Endothelial cell of umbilical vein (primary cell): ENCODE data around the gene AUTS2. TPM values are rescaled to one million over a fixed set of nuclear protein-coding genes. Genes with fewer than 3 reads are reported as not detected.

Experiments used
- BruUV-seq: library from RNA; stranded (reverse); fragments of 400-500 nt; replicated peaks from 2 replicates; lab custom pipeline; 2021; lab: Mats Ljungman, UMichigan
- CTCF ChIA-PET: fragments of 300-600, 350-600 bp; sonication (Branson Sonifier 250); formaldehyde crosslinking; loops from one replicate; lab custom pipeline; 2021; ENCODE audit warnings: antibody characterized with exemption, inconsistent platforms; lab: Charles Lee
- POLR2A ChIA-PET: fragments of 300-600, 350-600 bp; sonication (Branson Sonifier 250); formaldehyde crosslinking; loops from one replicate; lab custom pipeline; 2021; ENCODE audit warnings: antibody characterized with exemption, inconsistent platforms; lab: Charles Lee
- DNase-seq: peaks from one replicate; pipeline ENCODE4 v3.0.0-alpha.2; 2011; ENCODE audit warnings: low read depth, low spot score
- FAIRE-seq: peaks from 2 replicates; lab custom pipeline; 2011; peaks lifted over from hg19 to GRCh38; lab: Jason Lieb, UNC
- H2AFZ ChIP-seq: 2 replicates; pipeline ENCODE4 v1.6.0; 2012; ENCODE audit warnings: low read depth, low read length, control low read depth, inconsistent platforms
- H3K27ac ChIP-seq: 2 replicates; pipeline ENCODE4 v1.5.1; 2011; ENCODE audit warnings: low read depth, mild to moderate bottlenecking, control low read depth, low read length, moderate library complexity; ENCODE audit not compliant: insufficient read depth
- H3K27me3 ChIP-seq, 2 experiments: 2 replicates each; pipeline versions ENCODE4 v1.6.0 to v1.6.1; 2011; ENCODE audit warnings: low read length in 2 of 2, mixed read lengths in 1 of 2; ENCODE audit not compliant: control insufficient read depth in 2 of 2, insufficient read depth in 2 of 2
- H3K36me3 ChIP-seq, 2 experiments: 2 replicates in 1 of 2; 3 replicates in 1 of 2; pipeline ENCODE4 v1.5.1; 2011; ENCODE audit warnings: low read length in 2 of 2, mild to moderate bottlenecking in 1 of 2, moderate library complexity in 1 of 2; ENCODE audit not compliant: control insufficient read depth in 2 of 2, insufficient read depth in 2 of 2; ENCODE audit errors: extremely low read depth in 1 of 2
- H3K4me1 ChIP-seq: 3 replicates; pipeline ENCODE4 v1.5.1; 2011; ENCODE audit warnings: mild to moderate bottlenecking, low read length; ENCODE audit not compliant: control insufficient read depth, insufficient read depth; ENCODE audit errors: extremely low read depth
- H3K4me2 ChIP-seq: 2 replicates; pipeline ENCODE4 v1.6.1; 2011; ENCODE audit warnings: low read length, control low read depth, mixed read lengths; ENCODE audit not compliant: insufficient read depth
- H3K4me3 ChIP-seq, 3 experiments: fragments of 200-600 bp in 1 of 3; sonication (generic), shearing (Covaris generic) in 1 of 3; replicated peaks in 1 of 3; 2 replicates each; pipeline ENCODE4 v1.5.1; 2011 to 2016; ENCODE audit warnings: control low read depth in 3 of 3, low read length in 3 of 3, mild to moderate bottlenecking in 2 of 3, inconsistent platforms in 1 of 3, low read depth in 1 of 3, moderate library complexity in 1 of 3; ENCODE audit not compliant: insufficient read depth in 1 of 3
- H3K79me2 ChIP-seq: 2 replicates; pipeline ENCODE4 v1.6.0; 2012; ENCODE audit warnings: low read length, inconsistent platforms; ENCODE audit not compliant: control insufficient read depth, insufficient read depth
- H3K9ac ChIP-seq: replicated peaks from 2 replicates; pipeline ENCODE3; 2011; ENCODE audit warnings: low read length, control low read depth; ENCODE audit not compliant: insufficient read depth; ENCODE audit errors: extremely low read depth
- H3K9me1 ChIP-seq: replicated peaks from 3 replicates; pipeline ENCODE4 v1.6.0; 2011; ENCODE audit warnings: mild to moderate bottlenecking, low read length; ENCODE audit not compliant: control insufficient read depth, insufficient read depth; ENCODE audit errors: extremely low read depth
- H3K9me3 ChIP-seq: replicated peaks from 2 replicates; pipeline ENCODE4 v1.5.1; 2012; ENCODE audit warnings: low read length, inconsistent platforms; ENCODE audit not compliant: control insufficient read depth, insufficient read depth
- H4K20me1 ChIP-seq: replicated peaks from 2 replicates; pipeline ENCODE3; 2011; ENCODE audit warnings: mild to moderate bottlenecking, low read length; ENCODE audit not compliant: control insufficient read depth, insufficient read depth; ENCODE audit errors: extremely low read depth
- EZH2 ChIP-seq: IDR thresholded peaks from 2 replicates; pipeline ENCODE4 v1.6.1; 2012; ENCODE audit warnings: borderline replicate concordance, low read depth, mild to moderate bottlenecking, moderate library complexity, low read length, inconsistent platforms; ENCODE audit not compliant: severe bottlenecking
- FOS ChIP-seq: IDR thresholded peaks from 2 replicates; pipeline ENCODE4 v1.6.1; 2011; ENCODE audit warnings: mild to moderate bottlenecking, low read length, moderate library complexity, borderline replicate concordance; ENCODE audit not compliant: insufficient read depth
- GATA2 ChIP-seq: IDR thresholded peaks from 2 replicates; pipeline ENCODE4 v1.7.0; 2011; ENCODE audit warnings: low read depth, mild to moderate bottlenecking, moderate library complexity, mixed read lengths, low read length; ENCODE audit not compliant: insufficient read length, insufficient read depth
- JUN ChIP-seq: IDR thresholded peaks from 2 replicates; pipeline ENCODE4 v1.6.1; 2011; ENCODE audit warnings: borderline replicate concordance, low read depth; ENCODE audit not compliant: insufficient read length, insufficient read depth
- MYC ChIP-seq: IDR thresholded peaks from one replicate; pipeline ENCODE4 v1.6.1; 2011; ENCODE audit warnings: mild to moderate bottlenecking, low read depth, low read length
- POLR2A ChIP-seq: IDR thresholded peaks from 2 replicates; pipeline ENCODE4 v1.6.1; 2012; ENCODE audit warnings: low read depth, mild to moderate bottlenecking, control low read depth, low read length
- POLR2AphosphoS5 ChIP-seq: IDR thresholded peaks from 2 replicates; pipeline ENCODE4 v1.6.1; 2012; ENCODE audit warnings: low read depth, mild to moderate bottlenecking, control low read depth, low read length, moderate library complexity; ENCODE audit not compliant: insufficient read depth
- dilution Hi-C: fragments of 300-500 bp; cut with MboI; formaldehyde crosslinking; loops from one replicate; pipeline ENCODE4 v1.15.0; 2019; ENCODE audit warnings: low sequenced_read_pairs; ENCODE audit not compliant: extremely low pct_ligation_motif_present
- intact Hi-C: fragments of 100-400 bp; cut with micrococcal nuclease; formaldehyde crosslinking; loops from one replicate; pipeline ENCODE4 v1.10.0; 2022
- polyA plus RNA-seq, 4 experiments: library from polyadenylated mRNA; depleted of rRNA in 3 of 4; stranded (reverse) in 3 of 4; unstranded in 1 of 4; fragments of >200 nt; gene quantifications; 2 replicates each; pipeline versions ENCODE4 v1.2.1 to v1.2.3, GENCODE V29; 2011 to 2012; ENCODE audit warnings: missing spikeins in 1 of 4
- total RNA-seq: library from RNA; stranded (reverse); gene quantifications from 2 replicates; pipeline ENCODE4 v1.2.3, GENCODE V29; 2021
- TF ChIP-seq, protein P1 (sequence below): IDR thresholded peaks from 2 replicates; pipeline ENCODE4 v1.6.1; 2011; ENCODE audit not compliant: insufficient read depth, insufficient read length
- TF ChIP-seq, protein P2 (sequence below), 2 donors: IDR thresholded peaks; 1 replicate in 1 of 2; 2 replicates in 1 of 2; pipeline ENCODE4 v1.5.1; 2011; ENCODE audit warnings: low read length in 2 of 2, mild to moderate bottlenecking in 2 of 2, moderate library complexity in 2 of 2, control low read depth in 1 of 2, inconsistent platforms in 1 of 2, low read depth in 1 of 2; ENCODE audit not compliant: insufficient read depth in 1 of 2; ENCODE audit errors: extremely low read depth in 1 of 2

Gene AUTS2
- total and polyA plus RNA-seq, 2 donors (not counting 3 experiments of a cell fraction or from before 2014, with no cell fraction given) = 0.59 to 8.0 TPM

DNA sequence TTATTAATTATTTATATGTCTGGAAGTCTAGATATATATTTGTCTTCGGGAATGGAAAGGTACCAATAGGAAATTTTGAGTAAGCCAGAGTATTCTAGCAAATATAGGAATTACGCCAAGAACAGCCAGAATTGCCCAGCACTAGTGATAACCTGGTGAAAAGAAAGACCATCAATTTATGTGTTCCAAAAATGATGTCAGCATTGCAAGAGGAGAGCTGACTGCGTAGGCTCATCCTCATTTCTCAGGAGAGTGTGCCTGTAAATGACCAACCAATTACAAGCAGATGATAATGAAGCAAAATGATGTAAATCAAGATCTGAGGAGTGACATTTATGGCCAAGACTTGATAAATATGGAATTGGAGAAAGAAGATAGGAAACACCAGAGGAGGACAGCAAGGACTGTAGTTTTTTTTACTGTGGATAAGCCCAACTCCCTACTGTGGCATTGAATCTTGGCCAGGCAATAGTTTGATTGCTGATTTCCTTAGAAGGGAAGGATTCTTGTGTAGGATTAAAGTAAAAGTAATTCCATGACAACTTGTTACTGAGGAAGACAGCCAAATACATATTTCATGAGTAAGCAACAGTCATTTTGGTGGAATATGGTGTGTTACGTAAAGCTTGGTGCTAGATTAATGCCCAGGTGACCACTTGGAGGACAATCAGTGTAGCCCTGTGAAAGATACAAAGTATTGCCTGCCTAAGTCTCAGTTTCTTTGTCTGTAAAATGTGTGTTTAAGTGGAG is 590.8 kb downstream of the AUTS2 start:
- FAIRE-seq (no peak), DNase-seq (no peak)

More for the DNA sequence above, 590.8 kb downstream of the AUTS2 start:
- no peaks in the 10 kb centered on the region for H3K4me1 ChIP-seq
- POLR2A ChIA-PET = no interaction called here
- TF ChIP-seq JUN (no peak), GATA2 (no peak), FOS (no peak), POLR2A (no peak), EZH2 (no peak), POLR2AphosphoS5 (no peak), MYC (no peak)
- TF ChIP-seq, protein P1, sequence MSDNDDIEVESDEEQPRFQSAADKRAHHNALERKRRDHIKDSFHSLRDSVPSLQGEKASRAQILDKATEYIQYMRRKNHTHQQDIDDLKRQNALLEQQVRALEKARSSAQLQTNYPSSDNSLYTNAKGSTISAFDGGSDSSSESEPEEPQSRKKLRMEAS = no peak
- TF ChIP-seq, protein P2, sequence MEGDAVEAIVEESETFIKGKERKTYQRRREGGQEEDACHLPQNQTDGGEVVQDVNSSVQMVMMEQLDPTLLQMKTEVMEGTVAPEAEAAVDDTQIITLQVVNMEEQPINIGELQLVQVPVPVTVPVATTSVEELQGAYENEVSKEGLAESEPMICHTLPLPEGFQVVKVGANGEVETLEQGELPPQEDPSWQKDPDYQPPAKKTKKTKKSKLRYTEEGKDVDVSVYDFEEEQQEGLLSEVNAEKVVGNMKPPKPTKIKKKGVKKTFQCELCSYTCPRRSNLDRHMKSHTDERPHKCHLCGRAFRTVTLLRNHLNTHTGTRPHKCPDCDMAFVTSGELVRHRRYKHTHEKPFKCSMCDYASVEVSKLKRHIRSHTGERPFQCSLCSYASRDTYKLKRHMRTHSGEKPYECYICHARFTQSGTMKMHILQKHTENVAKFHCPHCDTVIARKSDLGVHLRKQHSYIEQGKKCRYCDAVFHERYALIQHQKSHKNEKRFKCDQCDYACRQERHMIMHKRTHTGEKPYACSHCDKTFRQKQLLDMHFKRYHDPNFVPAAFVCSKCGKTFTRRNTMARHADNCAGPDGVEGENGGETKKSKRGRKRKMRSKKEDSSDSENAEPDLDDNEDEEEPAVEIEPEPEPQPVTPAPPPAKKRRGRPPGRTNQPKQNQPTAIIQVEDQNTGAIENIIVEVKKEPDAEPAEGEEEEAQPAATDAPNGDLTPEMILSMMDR (IDR thresholded peaks at IDR 0.05; ENCODE audit: extremely low read depth in 1 of 2, insufficient read depth in 1 of 2, low read depth in 1 of 2, low read length in 2 of 2) = no peak
- no peaks in the 10 kb centered on the region for H3K9me1 ChIP-seq
- H3K27me3 ChIP-seq = no peaks in the 10 kb centered on the region
- intact Hi-C loops = no loop called here
- dilution Hi-C loops = no loop called here
- no peak overlapping the region for H2AFZ ChIP-seq
- no peak overlapping the region for H3K4me3 ChIP-seq
- BruUV-seq = no TSS peak
- no peak overlapping the region for H3K4me2 ChIP-seq
- no peaks in the 10 kb centered on the region for H4K20me1 ChIP-seq
- H3K79me2 ChIP-seq = no peaks in the 10 kb centered on the region
- H3K9ac ChIP-seq = no peak overlapping the region
- H3K36me3 ChIP-seq = no peaks in the 10 kb centered on the region
- H3K9me3 ChIP-seq = no peaks in the 10 kb centered on the region
- no peak overlapping the region for H3K27ac ChIP-seq
- CTCF ChIA-PET = no interaction called here
